Progenitor cell of endocrine pancreas (in vitro differentiated cells): ENCODE results near the gene PLXDC2. TPM values are rescaled to one million over a fixed set of nuclear protein-coding genes. Genes with fewer than 3 reads are reported as not detected.

Source experiments
- DNase-seq: peaks from one replicate; pipeline ENCODE4 v3.0.0; 2021; ENCODE audit warnings: low spot score; ENCODE audit not compliant: unreplicated experiment
- H3K27ac Mint-ChIP-seq: 2 replicates; pipeline ENCODE4 v1.8.0; 2021; ENCODE audit warnings: mild to moderate bottlenecking, moderate library complexity, mixed read lengths
- H3K27me3 Mint-ChIP-seq: 2 replicates; pipeline ENCODE4 v1.8.0; 2021; ENCODE audit warnings: mixed read lengths
- H3K36me3 Mint-ChIP-seq: 2 replicates; pipeline ENCODE4 v1.8.0; 2022; ENCODE audit warnings: mixed read lengths; ENCODE audit not compliant: insufficient read depth
- H3K4me1 Mint-ChIP-seq: 2 replicates; pipeline ENCODE4 v1.8.0; 2021; ENCODE audit warnings: low read depth, mixed read lengths
- H3K4me3 Mint-ChIP-seq: 2 replicates; pipeline ENCODE4 v1.8.0; 2021; ENCODE audit warnings: low read depth, mild to moderate bottlenecking, moderate library complexity, mixed read lengths
- H3K9me3 Mint-ChIP-seq: 2 replicates; pipeline ENCODE4 v1.8.0; 2021; ENCODE audit warnings: low read depth, mixed read lengths
- CTCF ChIP-seq: fragments of 200-600 bp; sonication (generic); IDR thresholded peaks from one replicate; pipeline ENCODE4 v1.5.0; 2021; ENCODE audit warnings: antibody characterized with exemption, mild to moderate bottlenecking; ENCODE audit not compliant: unreplicated experiment
- total RNA-seq: library from RNA; stranded (reverse); gene quantifications from 2 replicates; pipeline ENCODE4 v1.2.1, GENCODE V29; 2021

The PLXDC2 gene
- total RNA-seq, 1 donor from 2014 or later = 44.3 TPM

GRCh38 chr10:19812976-19813375, 3.3 kb upstream of the PLXDC2 start:
- Mint-ChIP-seq H3K4me3 (no peak overlapping the region), H3K36me3 (no peaks in the 10 kb centered on the region), H3K27me3 (peaks cover 17% of the 10 kb centered on the region), H3K9me3 (no peaks in the 10 kb centered on the region), H3K27ac (no peak overlapping the region), H3K4me1 (peaks cover 5% of the 10 kb centered on the region)
- no peak for DNase-seq
- TF ChIP-seq CTCF = no peak

- H3K4me3 Mint-ChIP-seq = peak overlapping the region; percentile 96
- H3K36me3 Mint-ChIP-seq = peaks cover 4% of the 10 kb centered on the region
- TF ChIP-seq CTCF = no peak
- no peaks in the 10 kb centered on the region for H3K9me3 Mint-ChIP-seq
- peak overlapping the region; percentile 80 for H3K27ac Mint-ChIP-seq
- peaks cover 17% of the 10 kb centered on the region for H3K27me3 Mint-ChIP-seq
- no peak for DNase-seq
- H3K4me1 Mint-ChIP-seq = peaks cover 16% of the 10 kb centered on the region
Measured at GRCh38 chr10:19815036-19815730, 1.0 kb upstream of the PLXDC2 start.

GRCh38 chr10:19815731-19816410, 361 bp upstream of the PLXDC2 start:
- H3K4me1 Mint-ChIP-seq = peaks cover 16% of the 10 kb centered on the region
- H3K27me3 Mint-ChIP-seq = peaks cover 17% of the 10 kb centered on the region
- peak; percentile 69 for DNase-seq
- peak; percentile 36 for TF ChIP-seq CTCF
- peaks cover 4% of the 10 kb centered on the region for H3K36me3 Mint-ChIP-seq
- H3K27ac Mint-ChIP-seq = peak overlapping the region; percentile 94
- no peaks in the 10 kb centered on the region for H3K9me3 Mint-ChIP-seq
- peak overlapping the region; percentile 96 for H3K4me3 Mint-ChIP-seq

GRCh38 chr10:19817231-19817933, 1.1 kb downstream of the PLXDC2 start:
- peaks cover 16% of the 10 kb centered on the region for H3K4me1 Mint-ChIP-seq
- peak; percentile 35 for TF ChIP-seq CTCF
- H3K36me3 Mint-ChIP-seq = peaks cover 9% of the 10 kb centered on the region
- peaks cover 5% of the 10 kb centered on the region for H3K9me3 Mint-ChIP-seq
- DNase-seq = peak; percentile 53
- peak overlapping the region; percentile 96 for H3K4me3 Mint-ChIP-seq
- peak overlapping the region; percentile 94 for H3K27ac Mint-ChIP-seq
- H3K27me3 Mint-ChIP-seq = peaks cover 14% of the 10 kb centered on the region

GRCh38 chr10:19818876-19819275, 2.6 kb downstream of the PLXDC2 start:
- no peak for TF ChIP-seq CTCF
- no peak for DNase-seq
- H3K4me3 Mint-ChIP-seq = peak overlapping the region; percentile 96
- H3K4me1 Mint-ChIP-seq = peaks cover 16% of the 10 kb centered on the region
- H3K9me3 Mint-ChIP-seq = peaks cover 5% of the 10 kb centered on the region
- H3K36me3 Mint-ChIP-seq = peaks cover 9% of the 10 kb centered on the region
- peaks cover 4% of the 10 kb centered on the region for H3K27me3 Mint-ChIP-seq
- H3K27ac Mint-ChIP-seq = no peak overlapping the region
